GM18502 (cell line): ENCODE measurements around the gene CIDEA.
A peak's percentile ranks its signal among the peaks of the same experiment; 100 is the strongest.

Experiments
- ATAC-seq: cut with Tn5 transposase; IDR thresholded peaks from one replicate; pipeline ENCODE4 v1.9.1; 2021; ENCODE audit warnings: mild to moderate bottlenecking; ENCODE audit not compliant: unreplicated experiment, poor library complexity

The CIDEA gene

DNA sequence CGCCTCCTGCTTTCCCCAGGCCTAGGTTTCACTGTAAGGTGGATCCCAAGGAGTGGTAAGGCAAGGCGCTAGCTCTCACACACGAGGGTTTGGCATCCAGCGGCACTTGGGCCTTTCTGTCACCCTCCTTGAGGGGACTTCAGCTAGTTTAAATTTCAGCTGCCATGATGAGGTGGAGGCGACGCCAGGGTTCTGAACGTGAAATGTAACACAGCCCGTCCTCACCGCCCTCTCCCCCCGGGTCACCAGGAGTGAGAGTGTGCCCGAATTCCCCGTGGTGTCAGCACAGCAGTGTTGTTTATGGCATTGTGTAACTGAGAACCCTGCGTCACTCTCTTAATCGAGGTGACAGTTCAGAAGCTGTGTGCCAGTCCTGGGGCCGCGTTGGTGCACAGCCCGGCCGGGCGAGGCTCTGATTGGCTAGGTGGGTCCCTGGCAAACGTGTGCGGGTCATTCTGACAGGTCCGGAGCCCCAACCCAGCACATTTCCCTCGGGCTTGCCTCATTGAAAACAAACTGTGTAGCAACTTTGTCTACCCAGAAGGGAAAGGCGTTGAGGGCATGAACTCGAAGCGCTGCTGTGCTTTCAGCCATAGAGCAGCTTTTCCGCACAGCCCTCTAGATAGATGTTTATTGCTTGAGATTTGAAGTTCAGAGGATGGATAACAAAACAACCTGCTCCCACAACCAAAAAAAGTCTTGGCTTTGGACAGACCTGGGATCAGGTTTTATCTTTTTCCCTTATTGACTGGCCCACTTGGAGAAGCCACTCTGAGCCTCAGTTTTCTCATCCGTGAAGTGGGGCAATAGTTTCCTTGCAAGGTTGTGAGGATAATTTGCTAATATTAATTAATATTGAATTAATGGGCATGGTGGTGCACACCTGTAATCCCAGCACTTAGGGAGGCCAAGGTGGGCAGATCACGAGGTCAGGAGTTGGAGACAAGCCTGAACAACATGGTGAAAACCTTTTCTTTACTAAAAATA, 4.9 kb downstream of the CIDEA start:
- ATAC-seq = no peak

DNA sequence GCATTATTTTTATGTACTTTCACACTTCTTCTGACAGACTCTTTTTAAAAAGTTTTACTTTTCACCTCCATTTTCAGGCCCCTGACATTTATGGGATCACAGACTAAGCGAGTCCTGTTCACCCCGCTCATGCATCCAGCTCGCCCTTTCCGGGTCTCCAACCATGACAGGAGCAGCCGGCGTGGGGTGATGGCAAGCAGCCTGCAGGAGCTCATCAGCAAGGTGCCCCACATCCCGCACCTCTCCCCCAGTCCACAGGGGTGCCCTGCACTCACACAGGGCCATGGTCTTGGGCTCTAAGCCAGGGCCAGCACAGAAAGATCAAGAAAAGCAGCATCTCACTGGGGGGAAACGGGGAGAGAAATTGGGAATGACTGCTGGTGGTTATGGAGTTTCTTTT, 8.6 kb downstream of the CIDEA start:
- no peak for ATAC-seq

DNA sequence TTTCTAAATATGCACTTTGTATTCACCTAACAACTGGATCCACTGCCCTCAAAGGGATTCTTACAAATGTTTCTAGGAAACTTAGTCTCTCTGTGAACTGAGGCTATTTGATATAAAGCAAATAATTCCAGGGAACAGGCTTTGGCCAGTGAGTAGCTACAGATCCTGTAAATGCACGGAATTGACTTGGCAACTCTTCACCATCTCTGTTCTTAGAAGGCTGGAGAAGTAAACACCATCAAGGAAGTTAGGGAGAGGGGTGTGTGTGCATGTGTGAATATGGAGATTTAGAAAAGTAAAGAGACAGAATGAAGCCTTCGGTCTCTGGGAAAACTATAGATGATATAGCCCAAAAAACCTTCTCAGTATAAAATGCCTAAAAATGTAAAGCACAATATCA, 10.7 kb downstream of the CIDEA start:
- ATAC-seq = no peak

DNA sequence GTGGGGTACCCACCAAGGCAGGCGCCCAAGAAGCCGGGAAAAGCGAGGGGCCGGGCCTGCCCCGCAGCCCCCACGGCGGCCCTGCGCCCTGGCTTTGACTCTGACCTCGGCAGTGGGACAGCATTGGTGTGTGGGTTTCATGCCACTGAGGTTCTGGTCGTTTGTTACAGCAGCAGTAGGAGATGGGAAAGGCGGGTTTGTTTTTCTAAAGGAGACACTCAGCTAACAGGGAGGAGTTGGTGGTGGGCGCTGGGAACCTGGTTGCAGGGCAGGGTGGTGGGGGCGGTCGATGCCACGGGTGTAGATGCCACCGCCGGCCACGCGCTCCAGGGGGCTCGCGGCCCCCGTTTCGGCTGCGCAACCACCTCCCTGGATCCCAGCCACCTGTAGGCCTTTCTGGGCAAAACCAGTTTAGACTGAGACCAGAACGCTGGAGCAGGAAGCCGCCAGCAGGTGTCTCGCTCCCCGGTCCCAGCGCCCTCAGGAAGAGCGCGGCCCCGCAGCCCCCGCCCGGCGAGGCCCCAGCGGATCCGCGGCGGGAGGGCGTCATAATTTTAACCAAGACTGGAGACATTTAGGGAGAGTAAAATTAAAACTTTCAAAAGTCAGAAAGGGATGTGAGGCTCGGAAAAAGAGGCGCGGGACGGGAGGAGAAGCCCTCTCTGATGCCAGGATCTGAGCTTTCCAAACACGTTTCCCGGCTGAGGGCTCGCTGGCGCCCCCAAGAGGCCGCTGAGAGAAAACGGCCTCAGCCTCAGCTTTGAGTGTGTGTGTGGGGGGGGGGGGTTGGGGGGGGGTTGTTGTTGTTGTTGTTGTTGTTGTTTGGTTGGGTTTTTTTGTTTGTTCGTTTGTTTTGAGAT, 17.4 kb downstream of the CIDEA start:
- ATAC-seq = peak; percentile 93

DNA sequence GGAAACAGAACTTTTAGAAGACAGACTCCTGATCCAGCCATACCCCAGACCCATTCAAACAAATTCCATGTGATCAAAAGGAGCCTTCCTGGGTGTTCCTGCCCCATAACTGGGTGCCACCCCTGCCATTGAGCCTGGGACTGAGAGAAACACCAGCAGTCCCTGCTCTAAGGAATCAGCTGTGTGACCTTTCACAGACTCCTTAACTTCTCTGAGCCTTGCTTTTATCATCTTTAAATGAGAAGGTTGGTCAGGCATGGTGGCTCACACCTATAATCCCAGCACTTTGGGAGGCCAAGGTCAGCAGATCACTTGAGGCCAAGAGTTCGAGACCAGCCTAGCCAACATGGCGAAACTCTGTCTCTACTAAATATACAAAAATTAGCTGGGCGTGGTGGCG, 20.6 kb downstream of the CIDEA start:
- ATAC-seq = no peak

DNA sequence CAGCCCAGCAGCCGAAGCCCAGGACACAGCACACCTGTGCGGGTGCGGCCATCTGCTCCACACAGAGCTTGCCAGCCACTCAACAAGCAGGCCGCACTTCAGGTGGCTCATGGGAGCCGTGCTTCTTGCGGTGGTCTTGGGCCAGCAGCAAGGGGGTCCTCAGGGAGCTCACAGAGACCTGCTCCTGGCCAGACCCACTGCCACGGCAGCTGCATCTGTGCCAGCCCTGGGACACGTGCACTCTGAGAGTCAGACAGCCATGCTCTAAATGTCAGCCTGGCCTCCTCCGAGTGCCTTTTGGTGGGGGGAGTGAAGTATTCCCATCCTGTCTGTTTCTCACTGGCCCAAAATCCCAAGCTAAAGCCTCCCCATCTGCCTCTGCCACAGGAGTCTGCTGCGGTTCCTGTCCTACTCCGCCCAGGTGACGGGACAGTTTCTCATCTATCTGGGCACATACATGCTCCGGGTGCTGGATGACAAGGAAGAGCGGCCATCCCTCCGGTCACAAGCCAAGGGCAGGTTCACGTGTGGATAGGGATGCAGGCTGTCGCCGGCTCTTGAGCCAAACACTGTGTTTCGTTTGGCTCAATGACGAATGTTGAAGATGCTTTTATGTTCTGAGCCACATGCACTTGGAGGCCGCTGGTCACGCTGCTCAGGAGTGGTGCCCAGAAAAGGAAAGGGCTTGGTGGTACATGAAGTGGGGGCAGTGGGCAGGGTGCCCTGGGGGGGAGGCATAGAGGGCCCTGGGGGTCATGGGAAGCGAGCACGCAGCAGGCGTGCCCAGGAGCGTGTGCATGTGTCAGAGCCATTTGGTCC, 22.8 kb downstream of the CIDEA start:
- ATAC-seq = no peak

DNA sequence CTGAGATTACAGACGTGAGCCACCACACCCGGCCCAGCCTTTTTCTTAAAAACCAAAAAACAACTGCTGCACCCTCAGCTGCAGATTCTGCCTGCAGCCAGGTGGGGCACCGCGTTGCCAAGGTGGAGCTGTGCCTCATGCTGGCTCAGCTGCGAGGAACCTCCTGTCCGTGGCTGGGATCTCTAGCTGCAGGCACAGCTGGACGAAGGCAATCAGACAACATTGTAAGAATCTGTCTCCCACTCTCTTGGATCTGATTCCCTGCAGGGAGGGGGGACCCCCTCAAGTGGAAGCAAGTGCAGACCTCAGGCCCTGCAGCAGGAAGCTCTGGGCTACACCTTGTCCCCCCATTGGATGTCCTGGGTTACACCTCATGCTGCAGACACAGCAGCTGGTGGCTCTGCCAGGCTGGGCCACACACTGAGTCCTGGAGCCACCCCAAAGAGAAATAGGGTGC, 24.1 kb downstream of the CIDEA start:
- ATAC-seq = no peak

DNA sequence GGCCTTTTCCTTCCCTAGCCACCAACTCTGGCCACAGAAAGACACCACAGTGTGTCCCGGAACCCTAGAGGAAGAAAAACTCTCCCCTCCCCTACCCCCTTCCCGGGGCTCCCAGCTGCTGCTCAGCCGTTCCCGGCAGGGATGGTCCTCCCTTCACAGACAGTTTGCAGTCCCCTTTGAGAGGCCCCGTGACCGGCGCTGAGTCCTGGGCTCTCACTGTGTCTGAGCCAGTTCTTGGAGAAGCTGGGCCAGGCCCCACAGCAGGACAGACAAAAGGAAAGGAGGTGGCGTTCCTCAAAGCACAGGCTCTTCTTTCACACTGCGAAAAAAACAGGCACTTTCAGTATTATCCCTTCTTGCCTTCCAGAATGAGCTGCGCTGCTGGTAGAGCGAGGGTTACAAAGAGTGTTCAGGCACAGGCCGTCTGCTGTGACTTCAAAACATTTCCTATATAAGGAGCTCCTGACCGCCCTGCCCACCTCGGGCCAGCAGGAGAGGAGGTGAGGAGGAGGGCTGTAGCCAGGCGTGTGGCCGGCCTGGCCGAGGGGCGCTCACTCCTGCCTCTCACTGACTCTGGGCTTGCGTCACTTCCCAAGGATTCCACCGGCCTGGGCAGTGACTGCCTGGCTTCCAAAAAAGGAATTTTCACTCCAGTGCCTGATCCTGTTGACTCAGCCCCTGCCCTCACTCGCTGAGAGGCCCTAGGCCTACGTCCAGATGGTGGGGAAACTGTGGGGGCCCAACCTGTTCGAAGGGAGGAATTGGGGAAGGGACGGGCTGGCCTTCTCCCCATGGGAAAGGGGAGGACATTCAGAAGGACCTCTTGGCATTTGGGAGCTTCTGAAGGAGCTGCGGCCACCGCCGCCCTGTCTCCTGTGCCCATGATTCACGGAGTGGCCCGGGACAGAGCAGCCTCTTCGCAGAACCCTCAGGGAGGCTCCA, 24.9 kb downstream of the CIDEA start:
- no peak for ATAC-seq

DNA sequence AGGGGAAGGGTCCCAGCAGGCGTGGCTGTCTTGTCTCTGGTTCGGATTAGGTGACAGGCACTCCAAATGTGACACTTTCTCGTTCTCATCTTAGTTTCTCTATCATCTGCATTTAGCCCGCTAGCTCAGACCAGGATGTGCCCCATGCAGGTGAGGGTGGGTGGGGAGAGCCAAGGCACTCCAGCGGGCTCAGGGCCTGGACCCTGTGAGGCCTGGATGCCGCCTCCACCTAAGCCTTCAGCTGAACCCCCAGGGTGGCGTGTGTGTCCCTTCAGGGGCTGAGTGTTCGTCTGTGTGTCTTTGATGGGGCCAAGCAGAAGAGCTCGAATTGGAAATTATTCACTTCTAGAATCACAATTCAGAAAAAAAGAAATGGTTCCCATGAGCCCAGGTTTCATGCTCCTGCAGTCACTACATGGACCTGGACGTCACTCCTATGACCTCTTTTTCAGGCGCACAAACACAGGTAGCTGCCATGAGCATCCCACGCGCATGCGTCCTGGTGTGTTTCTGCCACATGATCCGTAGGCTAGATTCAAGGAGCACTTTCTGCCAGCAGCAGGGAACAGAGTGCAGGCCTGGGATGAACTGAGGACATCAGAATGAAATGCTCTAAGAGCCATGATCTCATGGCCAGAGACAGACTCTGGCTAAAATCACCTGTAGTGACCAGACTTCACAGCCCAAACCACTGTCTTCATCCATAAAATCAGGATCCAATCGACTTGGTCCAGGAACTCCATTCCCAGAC, 25.8 kb downstream of the CIDEA start:
- ATAC-seq = no peak

DNA sequence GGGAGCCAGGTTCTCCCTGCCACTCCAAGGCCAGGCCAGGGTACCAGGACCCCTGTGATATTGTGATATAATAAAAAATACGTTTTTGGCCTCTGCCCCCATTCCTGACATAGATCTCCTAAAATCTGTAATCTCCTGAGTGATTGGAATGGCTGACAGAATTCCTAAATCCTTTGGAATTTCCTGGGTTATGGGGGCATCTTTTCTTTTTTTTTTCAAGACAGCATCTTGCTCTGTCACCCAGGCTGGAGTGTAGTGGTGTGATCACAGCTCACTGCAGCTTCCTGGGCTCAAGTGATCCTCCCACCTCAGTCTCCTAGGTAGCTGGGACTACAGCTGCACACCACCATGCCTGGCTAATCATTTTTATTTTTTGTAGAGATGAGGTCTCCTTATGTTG, 27.7 kb downstream of the CIDEA start:
- no peak for ATAC-seq

DNA sequence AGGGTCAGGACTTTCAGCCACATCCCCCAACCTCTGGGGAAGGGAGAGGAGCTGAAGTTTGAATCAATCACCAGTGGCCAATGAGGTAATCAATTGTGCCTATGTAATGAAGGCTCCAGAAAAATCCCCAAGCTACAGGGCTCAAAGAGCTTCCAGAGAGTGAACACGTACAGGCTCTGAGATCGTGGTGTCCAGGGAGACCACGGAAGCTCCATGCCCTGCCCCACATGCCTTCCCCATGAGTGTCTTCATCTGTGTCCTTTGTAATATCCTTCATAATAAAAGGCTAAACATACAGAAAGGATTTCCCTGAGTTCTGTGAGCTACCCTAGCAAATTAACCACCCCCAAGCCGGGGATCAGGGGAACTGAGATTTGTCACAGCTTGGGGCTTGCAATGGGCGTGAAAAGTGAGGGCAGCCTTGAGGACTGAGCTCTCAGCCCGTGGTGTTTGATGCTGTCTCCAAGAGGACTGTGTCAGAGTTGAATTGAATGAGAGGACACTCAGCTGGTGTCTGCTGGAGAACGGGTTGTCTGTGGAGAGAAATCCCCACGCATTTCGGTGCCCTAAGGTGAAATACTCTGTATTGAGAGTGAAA, 28.4 kb downstream of the CIDEA start:
- no peak for ATAC-seq

DNA sequence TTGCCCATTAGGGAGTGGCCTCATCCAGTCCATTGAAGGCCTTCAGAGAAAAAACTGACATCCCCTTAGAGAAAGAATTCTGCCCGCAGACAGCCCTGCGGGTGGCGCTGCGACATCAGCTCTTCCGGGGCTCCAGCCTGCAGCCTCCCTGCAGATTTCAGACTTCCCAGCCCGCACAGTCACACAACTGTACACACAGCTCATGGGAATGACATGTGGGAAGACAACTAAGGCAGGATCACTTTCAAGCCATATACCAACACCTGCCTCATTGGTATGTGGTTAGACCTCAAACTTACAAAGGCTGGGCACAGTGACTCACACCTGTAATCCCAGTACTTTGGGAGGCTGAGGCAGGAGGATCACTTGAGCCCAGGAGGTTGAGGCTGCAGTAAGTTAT, 29.1 kb downstream of the CIDEA start:
- no peak for ATAC-seq

DNA sequence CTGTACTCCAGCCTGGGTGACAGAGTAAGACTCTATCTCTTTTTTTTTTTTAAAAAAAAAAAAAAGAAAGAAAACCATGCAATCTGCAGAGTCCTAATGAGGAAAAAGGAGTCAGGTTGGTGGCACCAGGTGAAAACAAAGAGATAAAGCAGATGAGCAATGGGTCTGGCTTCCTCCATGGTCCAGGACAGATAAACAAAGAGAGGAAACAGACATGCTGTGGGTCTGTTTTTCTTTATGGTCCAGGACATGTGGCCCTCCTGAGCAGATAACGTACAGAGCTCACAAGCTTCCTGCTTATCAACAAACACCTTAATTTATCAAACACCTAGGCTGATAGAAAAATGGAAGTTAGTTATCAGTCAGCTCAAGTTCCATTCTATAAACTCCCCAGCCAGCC, 29.5 kb downstream of the CIDEA start:
- no peak for ATAC-seq

DNA sequence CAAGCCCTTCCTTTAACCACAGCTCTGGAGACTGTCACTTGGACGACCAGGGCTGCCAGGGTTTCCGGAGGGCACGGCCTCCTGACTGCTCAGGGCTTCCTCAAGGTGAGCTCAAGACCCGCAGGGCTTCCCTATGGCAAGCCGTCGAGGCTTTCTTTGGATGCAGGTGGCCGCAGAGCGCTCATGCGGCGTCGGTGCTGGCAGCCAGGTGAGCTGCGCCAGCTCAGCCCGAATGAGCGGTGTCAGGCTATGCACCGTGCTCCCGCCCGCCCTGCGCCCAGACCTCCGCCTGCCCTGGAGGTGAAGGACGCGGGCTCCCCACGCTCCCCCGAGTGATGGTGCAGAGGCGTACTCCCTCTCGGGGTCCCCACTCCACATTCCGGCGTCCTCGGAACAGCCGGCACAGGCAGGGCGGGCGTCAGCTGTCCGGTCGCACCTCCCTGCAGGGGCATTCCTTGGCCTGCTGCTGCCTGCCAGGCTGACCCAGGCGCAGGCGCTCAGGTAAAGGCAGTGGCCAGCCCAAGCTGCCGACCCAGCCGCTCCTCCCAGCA, 33.0 kb downstream of the CIDEA start:
- no peak for ATAC-seq

DNA sequence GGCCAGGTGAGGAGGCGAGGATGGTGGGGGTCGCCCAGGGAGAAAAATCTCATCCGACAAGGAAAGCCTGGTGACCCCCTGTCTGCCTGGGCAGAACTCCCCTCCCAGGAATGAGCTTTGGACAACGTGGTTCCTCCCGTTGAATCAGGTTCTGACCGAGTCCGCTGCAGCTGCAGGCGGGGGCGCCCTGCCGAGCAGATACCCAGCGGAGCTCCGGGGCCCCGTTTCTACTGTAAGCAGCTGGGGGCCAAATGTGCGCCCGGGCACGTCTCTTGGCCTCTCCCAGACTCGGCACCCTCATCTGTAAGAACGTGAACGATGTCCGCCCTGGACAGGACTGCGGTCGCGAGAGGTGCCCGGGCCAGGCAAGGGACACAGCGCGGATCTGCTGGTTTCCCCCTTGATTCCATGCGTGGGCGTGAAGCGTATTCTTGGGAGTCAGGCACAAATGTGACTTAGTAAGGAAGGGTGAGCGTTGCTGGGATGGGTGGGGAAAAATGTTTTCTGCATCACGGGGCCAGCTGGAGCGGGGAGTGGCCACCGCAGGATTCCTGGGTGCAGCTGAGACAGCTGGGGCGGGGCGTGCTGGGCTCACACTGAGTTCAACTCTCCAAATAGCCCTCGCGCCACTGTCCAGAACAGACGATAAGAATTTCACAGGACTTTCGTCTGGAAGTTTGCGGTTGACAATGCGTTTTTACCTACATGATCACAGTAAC, 33.7 kb downstream of the CIDEA start:
- ATAC-seq = no peak

DNA sequence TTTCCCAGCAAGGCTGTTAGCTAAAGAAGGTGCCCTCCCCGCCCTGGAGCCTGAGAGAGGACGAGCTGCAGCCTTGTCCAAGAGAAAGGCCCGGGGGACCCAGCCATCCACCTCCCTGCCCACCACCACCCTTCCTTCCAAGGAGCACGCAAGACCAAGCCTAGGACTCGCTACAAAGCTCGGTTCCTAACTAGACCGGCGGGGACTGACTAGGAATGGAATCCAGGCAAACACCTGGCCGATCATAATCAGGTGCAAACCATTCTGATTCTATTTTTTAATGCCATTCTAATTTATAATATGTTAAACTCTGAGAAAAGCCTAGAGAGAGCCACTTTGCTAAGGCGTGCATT, 34.2 kb downstream of the CIDEA start:
- no peak for ATAC-seq

DNA sequence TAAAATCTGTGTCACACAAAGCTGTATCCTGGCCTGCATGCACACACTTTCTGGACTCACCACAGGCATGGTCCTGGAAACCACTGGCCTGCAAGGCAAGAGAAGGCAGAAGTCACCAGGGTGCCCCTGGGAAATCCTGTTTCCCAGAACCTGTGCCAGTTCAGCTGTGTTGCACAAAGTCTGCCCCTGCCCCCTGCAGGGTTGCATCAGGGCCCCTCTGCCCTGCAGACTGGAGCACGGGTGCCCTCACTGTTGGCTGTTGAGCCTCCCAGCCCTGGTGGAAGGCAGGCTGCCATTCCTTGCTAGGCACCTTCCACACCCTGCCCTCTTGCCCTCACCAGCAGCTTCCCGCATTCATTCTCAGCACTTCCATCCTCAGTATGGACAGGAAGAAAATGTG, 35.9 kb downstream of the CIDEA start:
- ATAC-seq = no peak
